ENCODE measurements around the gene TBC1D32. TPM values are rescaled to one million over a fixed set of nuclear protein-coding genes. Genes with fewer than 3 reads are reported as not detected.

The TBC1D32 gene
- total and polyA plus RNA-seq, 2 donors (not counting 3 experiments of a cell fraction or from before 2014, with no cell fraction given) = 2.5 to 4.0 TPM

DNA sequence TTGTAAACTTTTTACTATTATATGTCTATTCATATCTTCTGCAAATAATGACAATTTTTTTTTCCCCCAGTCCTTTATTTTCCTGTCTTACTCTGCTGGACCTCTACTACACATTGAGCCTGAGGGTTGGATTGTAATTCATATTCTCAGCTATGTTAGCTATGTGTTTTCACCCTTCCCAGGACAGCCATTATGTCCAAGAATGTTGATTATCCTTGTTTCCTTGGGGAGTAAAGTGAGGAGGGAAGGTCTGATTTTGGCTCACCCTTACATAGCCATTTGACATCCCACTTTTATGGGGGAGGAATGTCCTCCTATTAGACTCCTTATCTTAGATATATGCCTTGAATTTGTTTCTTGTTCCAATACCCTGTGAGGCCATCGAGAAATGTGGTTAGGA, 17.6 kb upstream of the TBC1D32 start:
- Histone ChIP-seq H3K36me3 (ENCODE audit: control insufficient read depth in 2 of 2, extremely low read depth in 1 of 2, insufficient read depth in 2 of 2, low read length in 2 of 2) (no peaks in the 10 kb centered on the region), H3K4me1 (ENCODE audit: control insufficient read depth, extremely low read depth, insufficient read depth, low read length) (no peaks in the 10 kb centered on the region), H3K79me2 (ENCODE audit: control insufficient read depth, insufficient read depth, low read length) (no peaks in the 10 kb centered on the region), H3K9ac (replicated peaks; ENCODE audit: extremely low read depth, insufficient read depth, low read length) (no peak overlapping the region), H2AFZ (ENCODE audit: low read depth, low read length) (no peak overlapping the region), H3K4me3 (replicated peaks in 1 of 3; ENCODE audit: insufficient read depth in 1 of 3, low read depth in 1 of 3, low read length in 3 of 3) (no peak overlapping the region), H3K27me3 (ENCODE audit: control insufficient read depth in 2 of 2, insufficient read depth in 2 of 2, low read length in 2 of 2) (peaks cover 0 to 1% of the 10 kb centered on the region in 2 experiments), H3K9me1 (replicated peaks; ENCODE audit: control insufficient read depth, extremely low read depth, insufficient read depth, low read length) (no peaks in the 10 kb centered on the region), H3K27ac (ENCODE audit: insufficient read depth, low read depth, low read length) (no peak overlapping the region), H3K9me3 (replicated peaks; ENCODE audit: control insufficient read depth, insufficient read depth, low read length) (no peaks in the 10 kb centered on the region), H3K4me2 (ENCODE audit: insufficient read depth, low read length) (no peak overlapping the region), H4K20me1 (replicated peaks; ENCODE audit: control insufficient read depth, extremely low read depth, insufficient read depth, low read length) (no peaks in the 10 kb centered on the region)
- no TSS peak for BruUV-seq (replicated peaks)
- DNase-seq (ENCODE audit: low read depth, low spot score) (no peak), FAIRE-seq (no peak)
- ChIA-PET POLR2A (no interaction called here), CTCF (no interaction called here)
- no peak for TF ChIP-seq POLR2A (IDR thresholded peaks at IDR 0.05; ENCODE audit: low read depth, low read length)
- TF ChIP-seq, protein P1, sequence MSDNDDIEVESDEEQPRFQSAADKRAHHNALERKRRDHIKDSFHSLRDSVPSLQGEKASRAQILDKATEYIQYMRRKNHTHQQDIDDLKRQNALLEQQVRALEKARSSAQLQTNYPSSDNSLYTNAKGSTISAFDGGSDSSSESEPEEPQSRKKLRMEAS (IDR thresholded peaks at IDR 0.05; ENCODE audit: insufficient read depth, insufficient read length) = no peak
- no peak for TF ChIP-seq FOS (IDR thresholded peaks at IDR 0.05; ENCODE audit: borderline replicate concordance, insufficient read depth, low read length)
- no peak for TF ChIP-seq JUN (IDR thresholded peaks at IDR 0.05; ENCODE audit: borderline replicate concordance, insufficient read depth, insufficient read length, low read depth)
- TF ChIP-seq EZH2 (IDR thresholded peaks at IDR 0.05; ENCODE audit: borderline replicate concordance, low read depth, low read length, severe bottlenecking) = no peak
- TF ChIP-seq, protein P2, sequence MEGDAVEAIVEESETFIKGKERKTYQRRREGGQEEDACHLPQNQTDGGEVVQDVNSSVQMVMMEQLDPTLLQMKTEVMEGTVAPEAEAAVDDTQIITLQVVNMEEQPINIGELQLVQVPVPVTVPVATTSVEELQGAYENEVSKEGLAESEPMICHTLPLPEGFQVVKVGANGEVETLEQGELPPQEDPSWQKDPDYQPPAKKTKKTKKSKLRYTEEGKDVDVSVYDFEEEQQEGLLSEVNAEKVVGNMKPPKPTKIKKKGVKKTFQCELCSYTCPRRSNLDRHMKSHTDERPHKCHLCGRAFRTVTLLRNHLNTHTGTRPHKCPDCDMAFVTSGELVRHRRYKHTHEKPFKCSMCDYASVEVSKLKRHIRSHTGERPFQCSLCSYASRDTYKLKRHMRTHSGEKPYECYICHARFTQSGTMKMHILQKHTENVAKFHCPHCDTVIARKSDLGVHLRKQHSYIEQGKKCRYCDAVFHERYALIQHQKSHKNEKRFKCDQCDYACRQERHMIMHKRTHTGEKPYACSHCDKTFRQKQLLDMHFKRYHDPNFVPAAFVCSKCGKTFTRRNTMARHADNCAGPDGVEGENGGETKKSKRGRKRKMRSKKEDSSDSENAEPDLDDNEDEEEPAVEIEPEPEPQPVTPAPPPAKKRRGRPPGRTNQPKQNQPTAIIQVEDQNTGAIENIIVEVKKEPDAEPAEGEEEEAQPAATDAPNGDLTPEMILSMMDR (IDR thresholded peaks at IDR 0.05; ENCODE audit: extremely low read depth in 1 of 2, insufficient read depth in 1 of 2, low read depth in 1 of 2, low read length in 2 of 2) = no peak
- TF ChIP-seq GATA2 (IDR thresholded peaks at IDR 0.05; ENCODE audit: insufficient read depth, insufficient read length, low read depth, low read length) = no peak
- TF ChIP-seq MYC (IDR thresholded peaks at IDR 0.05; ENCODE audit: low read depth, low read length) = no peak
- dilution Hi-C loops (cut with MboI; ENCODE audit: extremely low pct_ligation_motif_present, low sequenced_read_pairs) (no loop called here), intact Hi-C loops (cut with micrococcal nuclease) (no loop called here)

Data from endothelial cell of umbilical vein (primary cell).